Spinal cord (tissue), 10 donors: ENCODE results near the gene CRACR2B. TPM values are rescaled to one million over a fixed set of nuclear protein-coding genes. Genes with fewer than 3 reads are reported as not detected.
A peak's percentile ranks its signal among the peaks of the same experiment; 100 is the strongest.

Experiments used
- DNase-seq, 6 donors: peaks; one replicate each; pipeline versions ENCODE4 v3.0.0 to v3.0.0-alpha.2; 2013 to 2015; ENCODE audit warnings: low spot score in 6 of 6, low read depth in 4 of 6
- H3K27ac ChIP-seq: one replicate; pipeline ENCODE4 v1.5.1; 2013; ENCODE audit warnings: low read depth, low read length, control low read depth
- H3K27me3 ChIP-seq: one replicate; pipeline ENCODE4 v1.6.1; 2013; ENCODE audit warnings: low read length; ENCODE audit not compliant: control insufficient read depth, insufficient read depth
- H3K36me3 ChIP-seq: one replicate; pipeline ENCODE4 v1.6.1; 2013; ENCODE audit warnings: low read length; ENCODE audit not compliant: control insufficient read depth, insufficient read depth
- H3K4me1 ChIP-seq: one replicate; pipeline ENCODE4 v1.6.1; 2013; ENCODE audit warnings: low read length; ENCODE audit not compliant: control insufficient read depth, insufficient read depth
- H3K4me3 ChIP-seq: one replicate; pipeline ENCODE4 v1.5.1; 2013; ENCODE audit warnings: low read depth, low read length, control low read depth
- H3K9me3 ChIP-seq: one replicate; pipeline ENCODE4 v1.6.1; 2013; ENCODE audit warnings: low read length; ENCODE audit not compliant: control insufficient read depth, insufficient read depth
- WGBS: methylation state at CpG from one replicate; pipeline ENCODE4 v1.1.5; 2013; ENCODE audit warnings: missing lambda C conversion rate; ENCODE audit not compliant: insufficient coverage; 5-methylcytosine and 5-hydroxymethylcytosine counted together
- polyA plus RNA-seq, 2 donors: library from polyadenylated mRNA; unstranded; fragments of 120-200 nt; gene quantifications; one replicate each; pipeline ENCODE4 v1.2.1, GENCODE V29; 2013; ENCODE audit not compliant: insufficient read length in 2 of 2
- total RNA-seq, 2 donors: library from RNA; depleted of rRNA in 1 of 2; stranded (reverse); fragments of 120-200 nt in 1 of 2; fragments of >200 nt in 1 of 2; gene quantifications; one replicate each; pipeline versions ENCODE4 v1.2.3 to v1.2.4, GENCODE V29; 2013 to 2014
- donor health status: healthy.

The CRACR2B gene
- total and polyA plus RNA-seq, 4 donors: 2.4 to 12.1 (median 8.4) TPM

- H3K27ac ChIP-seq: peak overlapping the region; percentile 25
- 20% methylated on average over 28 of the region's 31 CpGs for WGBS
- H3K9me3 ChIP-seq: no peaks in the 10 kb centered on the region
- peak overlapping the region; percentile 39 for H3K4me3 ChIP-seq
- DNase-seq: no peak
- H3K4me1 ChIP-seq: peaks cover 38% of the 10 kb centered on the region
- peaks cover 74% of the 10 kb centered on the region for H3K36me3 ChIP-seq
- peaks cover 3% of the 10 kb centered on the region for H3K27me3 ChIP-seq
Observed at GRCh38 chr11:788953-789940, 38.5 kb upstream of the CRACR2B start.

DNA sequence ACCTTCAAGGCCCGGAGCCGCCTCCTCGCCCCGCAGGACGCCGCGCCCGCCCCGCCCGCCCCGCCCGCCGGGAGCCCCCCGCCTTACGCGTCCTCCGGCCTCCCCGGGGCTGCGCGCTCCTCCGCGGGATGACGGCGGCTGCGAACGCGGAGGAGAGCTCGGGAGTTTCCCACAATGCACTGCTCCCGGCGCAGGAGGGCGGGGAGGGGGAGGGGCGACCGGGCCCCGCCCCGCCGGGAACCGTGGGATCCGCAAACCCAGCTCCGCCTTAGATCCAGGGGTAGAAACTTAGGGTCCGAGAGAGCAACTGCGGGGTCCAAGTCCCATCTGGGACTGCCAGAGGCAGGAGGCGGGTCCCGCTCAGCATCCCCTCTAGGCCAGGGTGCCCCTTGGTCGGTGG is 37.8 kb upstream of the CRACR2B start, which contains the start of gene CEND1:
Gene CEND1, minus strand, starts transcription at position 148 of the 400 bp plus-strand sequence. CDS start 1,514 bp downstream, outside the sequence.
- Histone ChIP-seq H3K9me3 (no peaks in the 10 kb centered on the region), H3K4me1 (peaks cover 45% of the 10 kb centered on the region), H3K36me3 (peaks cover 79% of the 10 kb centered on the region), H3K4me3 (peak within 1 kb of the TSS; percentile 39), H3K27ac (peak within 1 kb of the TSS; percentile 25), H3K27me3 (peaks cover 3% of the 10 kb centered on the region)
- DNase-seq: peak in 2 of 6 donors; percentile 91 to 92
- 2% methylated on average over 38 of the region's 44 CpGs for WGBS

DNA sequence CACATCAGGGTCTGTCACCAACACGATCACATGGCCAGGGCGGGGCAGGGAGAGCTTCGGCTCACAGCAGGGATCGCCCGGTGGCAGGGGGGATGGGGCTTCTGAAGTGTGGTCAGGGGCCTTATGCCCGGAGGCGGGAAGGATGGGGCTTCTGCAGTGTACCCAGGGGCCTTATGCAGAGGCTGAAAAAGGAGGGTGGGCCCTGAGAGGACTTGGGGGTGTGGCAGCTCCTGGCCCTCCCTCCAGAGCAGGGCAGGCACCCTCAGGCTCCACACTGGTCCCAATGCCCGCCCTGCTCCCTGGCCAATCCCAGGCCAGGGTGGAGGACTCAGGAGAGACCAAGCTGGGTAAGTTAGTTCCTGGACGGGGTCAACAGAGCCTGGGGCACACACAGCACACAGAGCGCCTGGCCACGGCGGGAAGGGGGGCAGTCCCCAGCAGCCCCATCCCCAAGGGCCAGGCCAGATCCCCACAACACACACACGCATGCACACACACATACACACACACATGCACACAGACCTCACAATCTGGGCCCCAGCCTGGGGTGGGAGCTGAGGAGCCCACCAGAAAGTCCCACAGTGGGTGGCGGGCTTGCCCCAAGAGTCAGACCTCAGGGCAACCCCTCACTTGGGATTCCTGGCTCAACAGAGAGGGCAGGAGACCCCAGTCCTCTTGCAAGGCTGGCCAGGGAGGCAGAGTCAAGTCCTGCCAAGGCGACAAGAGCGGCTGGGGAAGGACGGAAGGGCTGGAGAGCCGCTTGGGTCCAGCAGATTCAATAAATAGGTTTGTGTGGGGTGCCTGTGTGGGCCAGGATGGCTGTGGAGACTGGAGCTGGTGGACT is 36.8 kb upstream of the CRACR2B start:
- peaks cover 55% of the 10 kb centered on the region for H3K4me1 ChIP-seq
- H3K27ac ChIP-seq: no peak overlapping the region
- peaks cover 3% of the 10 kb centered on the region for H3K27me3 ChIP-seq
- no peak overlapping the region for H3K4me3 ChIP-seq
- H3K9me3 ChIP-seq: no peaks in the 10 kb centered on the region
- 54% methylated on average over 18 of the region's 18 CpGs for WGBS
- DNase-seq: no peak
- peaks cover 83% of the 10 kb centered on the region for H3K36me3 ChIP-seq

DNA sequence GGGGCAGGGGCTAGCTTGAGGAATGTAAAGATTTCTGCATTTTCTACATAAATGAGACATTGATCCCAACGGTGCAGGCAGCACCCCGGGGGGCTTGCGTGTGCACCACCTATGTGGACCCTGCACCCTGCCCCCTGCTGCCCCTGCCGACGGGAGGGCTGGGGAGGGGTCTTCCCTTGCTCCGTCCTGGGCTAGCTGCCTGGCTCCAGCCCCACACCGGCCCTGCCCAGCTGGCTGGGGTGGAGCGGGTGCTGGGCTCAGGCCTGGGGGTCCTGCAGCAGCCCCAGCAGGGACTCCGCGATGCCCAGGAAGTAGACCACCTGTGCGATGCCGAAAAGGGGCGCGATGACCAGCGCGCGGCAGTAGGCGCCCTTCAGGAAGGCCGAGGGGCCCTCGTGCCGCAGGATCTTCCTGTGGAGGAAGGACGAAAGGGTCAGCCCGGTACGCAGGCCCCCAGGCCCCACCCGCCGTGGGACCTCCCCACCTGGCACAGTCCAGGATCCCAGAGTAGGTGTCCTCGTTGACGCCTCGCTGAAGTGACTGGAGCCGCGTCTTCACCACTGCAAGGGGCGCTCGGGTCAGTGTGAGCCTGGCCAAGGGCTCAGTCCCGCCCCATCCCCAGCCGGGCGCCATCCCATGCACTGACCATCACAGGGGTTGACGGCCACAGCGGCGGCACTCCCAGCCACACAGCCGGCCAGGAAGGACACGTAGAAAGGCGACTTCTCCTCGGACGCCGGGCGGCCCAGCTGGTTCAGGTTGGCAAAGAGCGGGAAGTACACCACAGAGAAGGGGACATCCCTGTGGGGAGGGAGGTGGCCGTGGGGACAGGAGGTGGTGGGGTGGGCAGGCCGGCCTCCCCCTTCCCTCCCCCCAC is 35.8 kb upstream of the CRACR2B start:
- H3K4me3 ChIP-seq: no peak overlapping the region
- no peak for DNase-seq
- H3K27me3 ChIP-seq: peaks cover 3% of the 10 kb centered on the region
- H3K9me3 ChIP-seq: no peaks in the 10 kb centered on the region
- peaks cover 64% of the 10 kb centered on the region for H3K4me1 ChIP-seq
- WGBS: 90% methylated on average over 36 of the region's 49 CpGs
- H3K27ac ChIP-seq: no peak overlapping the region
- peaks cover 77% of the 10 kb centered on the region for H3K36me3 ChIP-seq

DNA sequence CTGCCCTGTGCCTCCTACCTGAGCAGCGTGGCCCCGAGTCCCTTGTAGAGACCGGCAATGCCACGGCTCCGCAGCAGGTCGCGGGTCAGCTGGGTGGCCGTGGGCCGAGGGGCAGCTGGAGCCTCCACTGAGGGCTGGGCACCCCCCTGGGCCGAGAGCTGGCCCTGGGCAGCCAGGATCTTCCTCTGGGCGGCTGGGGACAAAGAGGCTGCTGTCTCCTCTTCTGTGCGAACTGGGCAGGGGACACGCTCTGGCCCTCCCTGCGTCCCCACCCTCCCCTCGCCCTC is 35.2 kb upstream of the CRACR2B start:
- Histone ChIP-seq H3K4me3 (no peak overlapping the region), H3K9me3 (no peaks in the 10 kb centered on the region), H3K4me1 (peaks cover 70% of the 10 kb centered on the region), H3K27ac (no peak overlapping the region), H3K27me3 (peaks cover 3% of the 10 kb centered on the region), H3K36me3 (peaks cover 71% of the 10 kb centered on the region)
- WGBS: 89% methylated on average over 14 of the region's 15 CpGs
- DNase-seq: no peak

DNA sequence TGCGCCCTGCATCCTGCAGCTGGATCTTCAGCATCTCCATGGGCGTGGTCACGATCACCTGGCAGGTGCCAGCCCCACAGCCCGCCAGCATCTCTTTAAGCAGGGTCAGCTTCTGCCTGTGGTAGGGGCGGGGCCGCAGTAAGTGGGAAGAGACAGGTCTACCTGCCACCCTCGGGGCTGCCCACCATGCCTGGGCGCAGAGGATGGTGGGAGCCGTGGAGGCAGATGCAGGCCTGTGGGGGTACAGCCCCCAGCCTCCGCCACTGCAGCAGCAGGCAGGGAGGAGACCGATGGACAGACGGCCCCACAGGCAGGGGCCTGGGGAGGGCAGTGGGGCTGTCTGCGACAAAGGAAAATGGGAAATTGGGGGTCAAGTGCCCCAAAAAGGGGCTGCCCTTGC is 34.8 kb upstream of the CRACR2B start:
- DNase-seq: no peak
- Histone ChIP-seq H3K9me3 (no peaks in the 10 kb centered on the region), H3K4me3 (no peak overlapping the region), H3K36me3 (peaks cover 67% of the 10 kb centered on the region), H3K27me3 (peaks cover 3% of the 10 kb centered on the region), H3K27ac (no peak overlapping the region), H3K4me1 (peaks cover 67% of the 10 kb centered on the region)
- WGBS: 95% methylated on average over 11 of the region's 13 CpGs

DNA sequence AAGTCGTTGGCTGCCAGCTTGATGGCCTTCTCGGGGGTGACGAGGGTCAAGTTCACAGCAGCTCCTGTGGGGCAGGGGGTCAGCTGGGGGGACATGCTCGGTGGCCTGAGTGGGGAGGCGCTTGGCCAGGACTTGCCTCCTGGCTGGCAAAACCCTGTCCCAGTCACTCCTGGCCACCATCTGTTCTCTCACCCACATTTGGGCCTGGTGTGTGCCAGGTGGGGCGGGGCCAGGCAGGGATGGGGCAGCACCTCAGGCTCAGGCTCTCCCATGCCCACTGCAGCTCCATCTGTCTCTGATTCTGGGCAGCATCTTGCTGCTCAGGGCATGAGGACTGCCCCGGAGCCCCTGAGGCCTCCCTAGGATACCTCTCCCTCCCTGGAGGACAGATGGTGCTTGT is 34.2 kb upstream of the CRACR2B start:
- H3K27me3 ChIP-seq: peaks cover 3% of the 10 kb centered on the region
- H3K36me3 ChIP-seq: peaks cover 61% of the 10 kb centered on the region
- no peak for DNase-seq
- no peak overlapping the region for H3K27ac ChIP-seq
- H3K9me3 ChIP-seq: no peaks in the 10 kb centered on the region
- WGBS: 77% methylated on average over 4 of the region's 7 CpGs
- H3K4me1 ChIP-seq: peaks cover 64% of the 10 kb centered on the region
- no peak overlapping the region for H3K4me3 ChIP-seq

- Histone ChIP-seq H3K4me3 (no peak overlapping the region), H3K27me3 (peaks cover 3% of the 10 kb centered on the region), H3K36me3 (peaks cover 60% of the 10 kb centered on the region), H3K9me3 (no peaks in the 10 kb centered on the region), H3K27ac (no peak overlapping the region), H3K4me1 (peaks cover 61% of the 10 kb centered on the region)
- WGBS: 91% methylated on average over 27 of the region's 31 CpGs
- DNase-seq: no peak
Observed at GRCh38 chr11:794013-794765, 33.5 kb upstream of the CRACR2B start.
